GM18873 (cell line): ENCODE data around the gene SMIM1.

Source experiments
- ATAC-seq: cut with Tn5 transposase; IDR thresholded peaks from one replicate; pipeline ENCODE4 v1.9.1; 2021; ENCODE audit warnings: mild to moderate bottlenecking, moderate library complexity, moderate number of reproducible peaks; ENCODE audit not compliant: unreplicated experiment, low FRiP score

Gene SMIM1

DNA sequence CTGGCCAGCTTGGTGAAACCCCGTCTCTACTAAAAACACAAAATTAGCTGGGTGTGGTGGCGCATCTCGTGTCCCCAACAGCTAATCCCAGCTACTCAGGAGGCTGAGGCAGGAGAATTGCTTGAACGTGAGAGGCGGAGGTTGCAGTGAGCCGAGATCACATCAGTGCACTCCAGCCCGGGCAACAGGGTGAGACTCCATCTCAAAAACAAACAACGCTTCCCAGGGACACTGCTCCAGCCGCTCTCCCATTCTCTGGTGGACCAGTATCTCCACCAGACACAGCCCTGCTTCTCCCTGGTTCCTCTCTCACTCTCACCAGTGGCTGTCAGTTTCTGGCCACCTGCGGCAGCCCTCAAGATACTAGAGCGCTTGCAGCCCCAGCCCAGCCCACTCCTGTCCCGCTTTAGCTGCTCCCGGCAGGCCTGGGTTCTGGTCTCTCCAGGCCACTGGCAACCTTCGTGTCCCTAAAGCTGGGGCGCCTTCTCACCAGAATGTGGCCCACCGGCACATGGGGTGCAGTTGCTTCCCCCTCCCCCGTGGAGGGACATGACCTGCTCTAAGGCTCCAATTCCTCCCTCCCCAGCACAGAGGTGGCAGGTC is 44.7 kb downstream of the SMIM1 start:
- ATAC-seq, result no peak

DNA sequence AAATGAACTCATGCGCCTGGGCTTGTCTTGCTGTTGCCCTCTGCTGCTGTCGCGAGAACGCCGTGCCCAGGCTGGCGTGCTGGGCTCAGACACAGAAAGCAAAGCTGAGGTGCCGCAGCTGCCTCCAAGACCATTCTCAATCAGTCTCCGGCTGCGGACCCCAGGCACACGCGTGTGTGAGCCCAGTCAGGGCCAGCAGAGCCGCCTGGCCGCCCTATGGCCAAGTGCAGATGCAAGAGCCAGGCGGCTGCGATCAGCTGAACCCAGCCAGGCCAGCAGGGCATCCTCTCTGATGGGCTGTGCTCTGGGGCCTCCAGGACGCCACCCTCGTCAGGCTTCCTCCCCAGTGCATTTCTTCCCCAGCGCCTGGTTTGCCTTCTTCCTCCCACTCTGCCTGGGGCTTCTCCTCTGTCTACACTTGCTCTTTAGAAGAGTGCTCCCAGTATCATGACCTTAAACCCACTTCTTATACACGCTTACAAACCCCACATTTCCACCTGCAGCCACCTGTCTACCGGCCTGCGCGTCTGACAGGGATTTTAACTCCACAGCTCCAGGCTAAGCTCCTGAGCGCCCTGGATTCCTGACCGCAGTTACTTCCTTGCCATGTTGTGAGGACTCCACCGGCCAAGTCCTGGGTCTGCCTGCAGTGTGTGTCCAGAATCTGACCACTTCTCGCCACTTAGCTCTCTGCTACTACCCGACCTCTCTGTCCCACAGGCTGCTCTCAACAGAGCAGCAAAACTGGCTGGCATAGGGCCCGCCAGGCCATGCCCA is 45.5 kb downstream of the SMIM1 start:
- no peak for ATAC-seq

- ATAC-seq, result no peak
These were observed 47.2 kb downstream of the SMIM1 start for GRCh38 chr1:3819771-3820200.

DNA sequence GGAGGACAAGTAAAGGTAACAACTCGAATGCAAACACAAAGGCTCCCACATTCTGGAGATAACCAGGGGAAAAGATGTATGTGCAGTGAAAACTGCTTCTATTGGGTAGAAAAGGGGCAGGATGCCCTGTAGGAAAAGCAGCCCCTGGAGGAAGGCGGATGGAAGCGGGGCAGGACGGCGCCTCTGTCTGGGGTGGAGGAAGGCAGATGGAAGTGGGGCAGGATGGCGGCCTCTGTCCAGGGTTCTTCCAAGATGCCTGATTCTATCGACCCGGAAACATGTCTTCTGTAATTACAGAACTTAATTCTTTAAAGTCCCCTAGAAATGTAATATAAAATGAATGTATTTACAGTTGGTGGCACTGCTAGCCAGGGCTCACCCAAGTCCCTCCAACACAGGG is 47.8 kb downstream of the SMIM1 start:
- ATAC-seq, result no peak

GRCh38 chr1:3821004-3821403 is 48.5 kb downstream of the SMIM1 start:
- ATAC-seq, result no peak

- no peak for ATAC-seq
These were observed 48.9 kb downstream of the SMIM1 start for GRCh38 chr1:3821447-3821846.

- no peak for ATAC-seq
These were observed 49.4 kb downstream of the SMIM1 start for GRCh38 chr1:3821908-3822307.

DNA sequence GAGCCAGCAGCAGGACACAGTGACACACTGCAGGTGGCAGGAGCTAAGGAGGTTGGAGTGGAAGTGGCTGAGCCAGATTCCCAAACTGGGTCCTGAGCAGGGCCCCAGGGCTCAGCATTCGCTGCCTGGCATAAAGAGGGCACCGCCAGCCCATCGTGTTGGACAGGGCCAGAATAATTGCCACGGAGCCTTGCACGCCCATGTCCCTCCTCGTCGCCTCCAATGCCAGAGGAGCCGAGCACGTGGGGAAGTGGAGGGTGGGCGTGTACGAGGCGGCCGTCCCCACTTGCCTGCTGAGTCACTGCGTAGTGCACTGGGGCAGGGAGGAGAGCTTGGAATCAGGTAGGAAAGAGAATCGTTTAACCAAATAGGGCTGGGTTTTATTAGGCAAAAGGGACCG is 49.9 kb downstream of the SMIM1 start:
- ATAC-seq, result no peak

- ATAC-seq, result no peak
These were observed 52.1 kb downstream of the SMIM1 start for GRCh38 chr1:3824650-3825049.

- ATAC-seq, result no peak
These were observed 52.8 kb downstream of the SMIM1 start for GRCh38 chr1:3825356-3825755.
